Measurements from ENCODE around the gene DNASE1L1.

DNASE1L1 gene

DNA sequence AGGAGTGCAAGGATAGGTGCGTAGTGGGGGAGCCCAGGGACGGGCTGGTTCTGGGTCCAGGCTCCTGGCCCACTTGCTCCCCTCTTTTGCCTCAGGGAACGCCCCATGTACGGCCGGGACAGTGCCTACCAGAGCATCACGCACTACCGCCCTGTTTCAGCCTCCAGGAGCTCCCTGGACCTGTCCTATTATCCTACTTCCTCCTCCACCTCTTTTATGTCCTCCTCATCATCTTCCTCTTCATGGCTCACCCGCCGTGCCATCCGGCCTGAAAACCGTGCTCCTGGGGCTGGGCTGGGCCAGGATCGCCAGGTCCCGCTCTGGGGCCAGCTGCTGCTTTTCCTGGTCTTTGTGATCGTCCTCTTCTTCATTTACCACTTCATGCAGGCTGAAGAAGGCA is 28.3 kb downstream of the DNASE1L1 start:
- no peak for DNase-seq

DNA sequence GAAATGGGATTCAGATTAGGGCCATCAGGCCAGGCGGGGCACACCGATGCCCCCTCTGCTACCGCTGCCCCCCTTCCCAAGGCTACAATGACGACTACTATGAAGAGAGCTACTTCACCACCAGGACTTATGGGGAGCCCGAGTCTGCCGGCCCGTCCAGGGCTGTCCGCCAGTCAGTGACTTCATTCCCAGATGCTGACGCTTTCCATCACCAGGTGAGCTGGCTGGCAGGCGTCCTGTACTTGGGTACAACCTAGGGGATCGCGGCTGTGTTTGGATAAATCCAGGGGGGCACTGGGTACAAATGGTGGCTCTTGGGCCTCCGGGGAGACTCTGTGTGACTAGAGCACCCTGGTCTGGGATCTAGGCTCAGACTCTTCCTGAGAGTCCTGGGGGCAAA is 28.9 kb downstream of the DNASE1L1 start:
- no peak for DNase-seq

DNA sequence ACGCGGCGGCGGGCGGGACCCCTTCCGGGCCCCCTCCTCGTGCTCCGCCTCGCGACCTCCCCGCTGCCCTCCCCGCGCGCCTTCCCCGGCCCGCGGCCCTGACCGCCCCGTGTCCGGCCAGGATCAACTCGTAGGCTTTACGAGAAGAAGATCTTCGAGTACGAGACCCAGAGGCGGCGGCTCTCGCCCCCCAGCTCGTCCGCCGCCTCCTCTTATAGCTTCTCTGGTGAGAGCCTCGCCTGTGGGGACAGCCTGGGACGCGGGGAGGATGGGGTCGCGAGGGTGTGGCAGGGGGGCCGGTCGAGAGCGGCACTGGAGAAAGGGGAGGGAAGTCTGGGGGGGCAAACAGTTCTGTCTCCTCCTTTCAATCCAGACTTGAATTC is 29.5 kb downstream of the DNASE1L1 start:
- DNase-seq = no peak

DNA sequence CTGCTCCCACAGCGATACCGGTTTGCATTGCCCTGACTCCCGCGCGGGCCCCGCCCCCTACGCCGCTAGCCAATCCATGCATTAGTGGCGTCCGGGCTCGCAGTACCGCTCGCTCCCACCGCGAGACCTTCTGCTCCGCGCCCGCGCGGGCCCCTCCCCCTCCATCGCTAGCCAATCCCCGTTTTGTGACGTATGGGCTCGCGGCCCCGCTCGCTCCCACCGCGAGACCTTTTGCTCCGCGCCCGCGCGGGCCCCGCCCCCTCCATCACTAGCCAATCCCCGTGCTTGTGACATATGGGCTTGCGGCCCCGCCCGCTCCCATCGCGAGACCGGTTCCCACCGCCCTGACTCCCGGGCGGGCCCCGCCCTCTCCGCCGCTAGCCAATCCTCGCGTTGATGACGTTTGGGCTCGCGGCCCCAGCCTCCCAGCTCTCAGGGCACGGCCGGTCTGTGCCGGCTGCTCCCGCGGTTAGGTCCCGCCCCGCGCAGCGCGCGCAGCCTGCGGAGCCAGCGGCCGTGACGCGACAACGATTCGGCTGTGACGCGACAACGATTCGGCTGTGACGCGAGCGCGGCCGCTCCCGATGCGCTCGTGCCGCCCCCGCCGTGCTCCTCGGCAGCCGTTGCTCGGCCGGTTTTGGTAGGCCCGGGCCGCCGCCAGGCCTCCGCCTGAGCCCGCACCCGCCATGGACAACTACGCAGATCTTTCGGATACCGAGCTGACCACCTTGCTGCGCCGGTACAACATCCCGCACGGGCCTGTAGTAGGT is 30.1 kb downstream of the DNASE1L1 start, which contains the start of gene EMD:
TSS of gene EMD (plus strand) at position 497 of the 770 bp plus-strand sequence. CDS start at position 687, 190 bp downstream.
- DNase-seq = peak; percentile 92 to 95

DNA sequence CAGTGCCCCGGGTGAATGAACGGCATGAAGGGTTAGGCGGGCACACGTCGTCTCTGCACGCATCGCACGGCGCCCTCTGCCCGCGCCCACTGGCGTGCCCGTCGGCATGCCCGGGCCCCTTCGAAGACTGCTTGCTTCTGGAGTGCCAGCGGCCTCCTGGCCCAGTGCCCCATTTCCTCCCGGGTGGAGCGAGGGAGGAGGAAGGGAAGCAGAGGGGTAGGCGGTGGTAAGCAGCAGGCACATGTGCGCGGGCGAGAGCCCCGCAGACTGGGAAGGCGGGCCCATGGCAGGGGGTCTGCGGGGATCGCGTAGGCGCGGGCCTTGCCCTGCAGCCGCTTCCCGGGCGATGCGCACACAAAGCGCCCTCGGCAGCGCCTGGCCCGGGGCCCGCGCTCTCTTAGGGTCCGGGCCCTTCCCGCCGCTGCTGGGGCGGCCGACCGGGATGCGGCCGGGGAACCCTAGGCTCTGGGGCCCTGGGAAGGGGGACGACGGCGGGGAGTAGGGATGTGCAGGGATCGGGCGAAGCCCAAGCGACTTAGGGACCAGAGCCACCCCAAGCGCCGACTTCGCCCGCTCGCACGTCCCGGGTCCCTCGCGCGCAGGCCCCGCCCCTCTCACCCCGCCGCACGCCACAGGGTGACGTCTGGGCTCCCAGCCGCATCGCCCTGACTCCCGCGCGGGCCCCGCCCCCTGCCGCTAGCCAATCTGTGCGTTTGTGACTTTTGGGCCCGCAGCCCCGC is 30.8 kb downstream of the DNASE1L1 start:
- peak in 1 of 2 donors; percentile 32 for DNase-seq

DNA sequence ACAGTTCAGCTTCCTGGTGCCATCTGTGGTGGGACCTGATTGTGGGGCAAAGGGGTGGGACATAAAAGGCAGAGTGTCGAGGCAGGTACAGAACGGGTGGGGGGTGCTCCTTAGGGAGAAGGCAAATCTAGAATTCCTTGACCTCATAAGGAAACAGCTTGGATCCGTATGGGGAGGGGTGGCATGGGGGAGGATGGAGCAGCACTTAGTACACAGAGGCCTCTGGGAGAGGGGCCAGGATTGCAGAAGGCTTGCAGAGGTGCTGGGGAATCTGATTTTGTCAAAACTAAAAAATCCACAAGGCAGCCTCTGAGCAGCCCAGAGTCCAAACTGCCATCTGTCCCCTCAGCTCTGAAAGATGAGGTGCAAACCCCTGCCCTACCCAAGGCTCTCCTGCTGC is 32.3 kb downstream of the DNASE1L1 start:
- DNase-seq = no peak

DNA sequence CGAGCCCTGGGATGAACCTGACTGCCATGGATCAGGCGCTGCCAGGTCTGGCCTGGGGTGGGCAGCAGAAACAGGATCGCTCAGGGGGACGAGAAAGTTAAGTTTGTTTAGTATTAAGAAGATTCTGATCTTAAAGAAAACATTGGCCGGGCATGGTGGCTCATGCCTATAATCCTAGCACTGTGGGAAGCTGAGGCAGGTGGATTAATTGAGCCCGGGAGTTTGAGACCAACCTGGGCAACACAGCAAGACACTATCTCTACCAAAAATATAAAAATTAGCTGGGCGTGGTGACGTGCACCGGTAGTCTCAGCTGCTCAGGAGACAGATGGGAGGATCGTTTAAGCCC is 33.9 kb downstream of the DNASE1L1 start:
- no peak for DNase-seq

DNA sequence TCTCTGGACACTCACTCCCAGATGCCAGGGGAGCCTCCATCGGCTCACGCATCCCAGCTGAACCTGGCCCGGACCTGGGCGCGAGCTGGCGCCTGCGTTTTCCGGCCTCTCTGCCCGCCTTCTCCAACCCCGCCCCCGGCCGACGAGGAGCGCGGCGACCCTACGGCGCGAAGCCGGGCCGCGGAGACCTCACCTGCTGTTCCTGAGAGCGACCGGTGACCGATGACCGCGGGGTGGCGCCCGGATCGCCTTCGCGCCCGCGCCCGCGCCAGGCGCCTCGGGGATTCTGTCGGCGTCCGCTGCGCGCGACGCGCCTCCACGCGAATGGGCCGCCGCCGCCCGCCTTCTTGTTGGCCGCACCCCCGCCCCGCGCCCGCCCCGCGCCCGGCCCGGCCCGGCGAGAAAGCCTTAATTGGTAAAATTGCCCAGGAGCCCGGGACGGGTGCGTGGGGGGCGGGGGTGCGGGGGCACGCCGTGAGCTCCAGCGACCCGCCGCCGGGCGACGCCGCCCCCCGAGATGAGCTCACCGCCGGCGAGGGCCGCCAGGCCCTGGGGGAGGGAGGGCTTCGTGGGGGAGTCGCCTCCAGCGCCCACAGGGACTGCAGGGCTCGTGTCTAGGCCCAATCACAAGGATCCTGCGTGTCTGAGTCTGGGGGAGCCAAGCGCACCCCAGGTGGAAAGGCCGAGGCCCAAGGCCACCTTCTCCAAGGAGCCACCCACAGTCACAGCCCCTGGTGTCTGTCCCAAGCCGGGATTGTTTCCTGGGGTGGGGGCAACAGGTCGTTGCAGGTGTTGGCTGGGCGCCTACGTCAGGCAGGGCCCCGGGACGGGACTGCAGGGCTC is 34.5 kb downstream of the DNASE1L1 start, which contains the start of gene FLNA:
TSS of gene FLNA (minus strand) at position 322 of the 843 bp plus-strand sequence. CDS start 3,389 bp downstream, outside the sequence.
- DNase-seq = peak in 1 of 2 donors; percentile 34

DNA sequence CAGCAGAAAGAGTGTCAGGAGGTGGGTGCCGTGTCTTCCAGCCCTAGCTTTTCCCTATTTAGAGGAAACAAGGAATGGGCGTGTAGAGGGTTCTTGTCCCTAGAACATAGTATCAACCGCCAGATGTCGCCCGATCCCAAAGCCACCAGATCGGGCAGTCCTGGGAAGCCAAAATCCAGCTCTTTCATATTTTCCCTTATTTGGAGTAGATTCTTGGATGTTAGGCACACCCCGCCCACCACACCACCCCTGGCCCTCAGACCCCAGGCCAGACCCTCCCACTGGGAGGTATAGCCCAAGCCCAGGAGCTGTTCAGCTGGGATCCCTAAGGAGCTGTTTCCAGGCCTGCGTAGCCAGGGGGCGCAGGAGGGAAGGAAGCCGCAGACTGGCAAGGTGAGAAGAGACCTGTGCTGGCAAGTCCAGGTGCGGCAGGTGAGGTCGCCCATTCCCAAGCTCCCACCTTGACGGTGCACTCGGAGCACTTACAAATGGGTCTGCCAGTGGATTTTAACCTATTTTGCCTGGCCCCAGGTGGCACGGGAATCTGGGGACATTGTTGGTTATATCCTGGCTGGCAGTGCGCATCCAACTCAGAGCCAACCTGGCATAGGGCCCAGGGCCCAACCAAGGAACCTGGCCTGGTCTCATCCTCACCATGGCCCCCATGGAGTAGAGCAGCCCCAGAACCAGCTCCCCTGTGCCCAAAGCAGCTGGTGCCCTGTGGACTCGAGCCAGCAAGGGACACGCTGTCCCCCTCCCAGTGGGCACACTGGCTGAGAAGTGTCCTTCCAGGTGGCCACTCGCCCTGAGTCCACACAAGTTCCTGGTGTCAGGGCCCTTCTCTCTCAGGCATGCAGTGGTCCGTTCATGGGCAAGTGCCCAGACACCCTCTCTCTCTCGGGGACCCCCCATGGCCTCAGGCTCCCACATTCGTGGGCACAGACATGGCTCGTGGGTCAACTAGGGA is 35.4 kb downstream of the DNASE1L1 start:
- no peak for DNase-seq

DNA sequence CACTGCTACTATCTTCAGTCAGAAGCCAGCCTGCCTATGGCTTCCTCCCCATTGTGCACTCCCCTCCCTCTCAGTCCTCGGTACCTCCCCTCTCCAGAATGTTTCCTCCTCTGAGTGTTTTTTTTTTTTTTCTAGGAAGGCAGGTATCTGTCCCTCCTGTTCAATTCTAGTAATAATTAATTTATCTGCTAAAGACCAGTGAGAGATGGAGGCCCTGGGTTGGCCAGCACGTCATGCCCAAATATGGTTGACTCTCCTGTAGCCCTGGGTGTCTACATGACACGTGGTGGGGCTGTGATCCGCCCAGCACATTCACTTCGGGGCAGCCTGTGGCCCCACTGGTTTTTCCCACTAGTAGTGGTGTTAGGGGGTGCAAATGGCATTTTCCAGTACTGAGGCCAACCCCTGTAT is 36.4 kb downstream of the DNASE1L1 start:
- DNase-seq = no peak

DNA sequence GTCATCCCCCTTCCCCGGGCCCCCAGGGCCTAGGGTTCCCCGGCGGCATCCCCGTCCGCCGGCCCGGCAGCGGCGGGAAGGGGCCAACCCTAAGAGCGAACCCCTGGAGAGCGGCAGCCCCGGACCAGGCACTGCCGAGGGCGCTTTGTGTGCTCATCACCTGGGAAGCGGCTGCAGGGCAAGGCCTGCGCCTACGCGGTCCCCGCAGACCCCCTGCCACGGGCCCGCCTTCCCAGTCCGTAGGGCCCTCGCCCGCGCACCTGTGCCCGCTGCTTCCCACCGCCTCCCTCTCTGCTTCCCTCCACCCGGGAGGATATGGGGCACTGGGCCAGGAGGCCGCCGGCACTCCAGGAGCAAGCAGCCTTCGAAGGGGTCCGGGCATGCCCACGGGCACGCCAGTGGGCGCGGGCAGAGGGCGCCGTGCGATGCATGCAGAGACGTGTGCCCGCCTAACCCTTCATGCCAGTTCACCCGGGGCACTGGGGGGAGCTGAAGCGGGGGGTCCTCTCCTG is 37.2 kb downstream of the DNASE1L1 start:
- DNase-seq = no peak

DNA sequence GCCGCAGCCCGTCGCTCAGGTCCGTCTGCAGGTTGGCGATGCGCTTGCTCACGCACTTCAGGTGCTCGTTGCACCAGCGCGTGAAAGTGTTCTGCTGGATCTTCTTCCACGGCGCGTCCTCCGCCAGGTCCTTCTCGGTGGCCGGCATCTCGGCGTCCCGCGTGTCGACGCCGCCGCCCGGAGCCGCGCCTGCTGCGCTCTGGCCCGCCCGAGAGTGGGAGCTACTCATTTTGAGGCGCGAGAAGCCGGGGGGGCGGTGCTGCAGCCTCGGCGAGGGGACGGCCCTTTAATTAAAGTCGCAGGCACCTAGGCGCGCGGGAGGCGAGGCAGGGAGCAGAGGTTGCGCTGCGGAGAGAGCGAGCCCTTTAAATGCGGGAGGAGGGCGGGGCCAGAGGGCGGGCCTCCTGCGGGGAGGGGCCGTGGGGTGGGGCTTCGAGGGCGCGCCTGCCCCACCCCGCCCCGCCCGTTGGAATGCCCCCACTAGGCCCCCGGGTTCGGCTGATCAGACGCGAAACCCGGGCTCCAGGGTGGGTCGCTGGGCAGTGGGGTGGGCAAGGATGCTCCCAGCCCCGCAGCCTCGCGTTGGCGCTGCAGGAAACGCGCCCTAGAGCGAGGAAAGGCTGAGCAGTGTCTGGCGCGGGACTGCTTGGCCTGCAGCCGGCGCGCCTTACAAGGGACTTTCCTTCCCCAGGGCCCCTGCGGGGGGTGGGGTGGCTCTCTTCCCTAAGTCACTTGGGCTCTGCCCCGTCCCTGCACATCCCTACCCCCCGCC is 37.9 kb downstream of the DNASE1L1 start:
- peak; percentile 88 to 94 for DNase-seq

DNA sequence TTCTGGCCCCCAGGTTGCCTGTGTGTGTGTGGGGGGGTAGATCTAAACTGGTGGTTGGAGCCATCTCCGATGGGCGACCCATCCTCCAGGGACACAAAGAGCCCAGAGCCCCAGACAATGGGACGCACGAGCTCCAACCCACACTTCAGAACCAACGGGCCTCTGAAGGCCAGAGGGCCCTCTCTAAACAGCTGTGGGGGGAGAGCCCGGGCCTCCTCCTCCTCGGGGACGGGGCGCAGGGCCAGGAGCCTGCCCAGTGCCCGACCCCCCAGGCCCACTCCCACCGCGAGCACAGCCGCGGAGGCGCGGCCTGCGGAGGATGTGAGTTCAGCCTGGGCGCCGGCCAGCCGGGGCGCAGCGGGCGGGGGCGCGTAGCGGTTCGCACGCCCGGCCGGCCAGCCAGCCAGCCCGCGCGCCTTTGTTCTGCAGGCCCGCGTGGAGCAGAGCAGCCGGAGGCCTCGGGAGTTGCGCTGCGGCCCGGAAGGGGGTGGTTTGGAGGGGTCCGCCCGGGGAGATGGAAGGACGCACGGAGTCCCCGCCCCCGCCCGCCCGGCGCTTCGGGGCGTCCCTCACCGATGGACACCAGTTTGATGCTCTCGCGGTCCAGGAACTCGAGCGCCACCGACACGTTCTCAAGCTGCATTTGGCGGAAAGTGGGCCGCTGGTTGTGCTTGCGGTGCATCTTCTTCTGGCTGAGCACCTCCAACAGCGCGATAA is 38.6 kb downstream of the DNASE1L1 start:
- DNase-seq = no peak

DNA sequence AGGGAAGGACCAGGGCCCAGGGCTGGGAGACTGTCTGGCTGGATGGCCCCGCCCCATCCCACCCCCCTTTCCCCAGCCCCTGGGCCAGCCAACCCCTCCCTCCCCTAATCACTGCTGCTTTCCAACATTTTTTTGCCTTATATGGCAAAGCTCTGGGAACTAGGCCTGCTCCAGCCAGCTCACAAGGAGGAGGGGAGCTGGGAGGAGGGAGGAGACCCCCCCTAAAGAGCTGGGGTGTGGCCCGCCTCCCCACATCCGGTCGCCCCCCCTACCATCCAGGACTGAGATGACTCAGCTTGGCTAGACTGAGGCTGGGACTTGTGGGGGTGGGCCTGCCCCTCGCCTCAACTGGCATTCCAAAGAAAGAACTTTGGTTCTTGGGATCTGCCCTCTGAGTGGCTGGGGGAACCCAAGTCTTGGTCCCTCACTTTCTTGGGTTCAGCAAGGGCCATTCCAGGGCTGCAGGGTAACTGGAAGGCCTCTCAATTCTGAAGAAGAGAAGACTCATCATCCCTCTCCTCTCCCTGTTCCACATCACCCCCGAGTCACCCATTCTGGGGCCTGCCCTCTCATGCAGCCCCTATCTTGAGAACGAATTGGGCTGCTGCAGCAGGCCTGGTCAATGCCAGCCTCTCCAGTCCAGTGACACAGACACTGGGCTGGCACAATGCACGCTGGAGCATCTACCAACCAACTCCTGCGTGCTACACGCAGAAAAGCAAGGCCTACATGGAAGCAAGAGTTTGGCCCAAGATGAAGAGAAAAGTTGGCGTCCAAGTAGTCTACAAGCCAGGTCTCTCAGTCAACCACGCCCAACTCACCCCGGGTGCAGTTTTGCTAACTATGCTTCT is 39.4 kb downstream of the DNASE1L1 start:
- peak; percentile 67 to 70 for DNase-seq

DNA sequence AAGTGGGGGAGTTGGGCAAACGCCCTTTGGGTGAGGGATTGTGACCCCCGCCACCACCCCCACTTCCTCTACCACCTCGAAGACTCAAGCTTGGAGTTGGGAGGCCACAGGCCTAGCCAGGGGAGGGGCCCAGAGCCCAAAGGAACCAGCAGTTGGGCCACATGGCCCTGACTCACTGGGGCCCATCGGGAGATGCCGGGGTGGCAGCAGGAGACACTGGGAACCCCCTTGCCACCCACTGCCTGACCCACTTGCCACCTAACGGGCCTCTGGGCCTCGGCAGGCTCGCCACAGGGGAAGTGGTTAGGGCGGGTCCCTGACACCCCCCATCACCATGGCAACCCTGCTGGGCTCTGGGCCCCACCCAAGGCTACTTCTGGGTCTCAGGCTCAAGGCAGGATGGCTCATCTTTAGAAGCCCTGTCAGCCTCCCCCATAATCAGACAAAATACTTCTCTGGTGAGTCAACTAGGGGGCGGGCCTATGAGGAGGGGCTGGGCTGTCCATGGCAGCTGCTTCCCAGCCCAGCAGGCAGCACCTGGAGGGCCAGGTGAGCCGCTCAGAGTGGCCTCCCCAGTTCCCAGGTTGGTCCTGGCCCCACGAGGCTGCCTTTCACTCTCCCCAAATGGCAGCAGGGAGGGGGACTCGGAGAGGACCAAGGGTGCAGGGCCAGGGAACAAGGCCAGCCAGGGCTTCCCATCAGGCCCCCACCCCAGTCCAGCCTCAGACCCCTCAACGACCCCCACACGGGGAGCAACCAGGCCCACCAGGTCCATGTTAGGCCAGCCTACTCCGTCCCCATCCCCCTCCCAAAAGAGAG is 40.2 kb downstream of the DNASE1L1 start:
- DNase-seq = peak; percentile 88 to 93

DNA sequence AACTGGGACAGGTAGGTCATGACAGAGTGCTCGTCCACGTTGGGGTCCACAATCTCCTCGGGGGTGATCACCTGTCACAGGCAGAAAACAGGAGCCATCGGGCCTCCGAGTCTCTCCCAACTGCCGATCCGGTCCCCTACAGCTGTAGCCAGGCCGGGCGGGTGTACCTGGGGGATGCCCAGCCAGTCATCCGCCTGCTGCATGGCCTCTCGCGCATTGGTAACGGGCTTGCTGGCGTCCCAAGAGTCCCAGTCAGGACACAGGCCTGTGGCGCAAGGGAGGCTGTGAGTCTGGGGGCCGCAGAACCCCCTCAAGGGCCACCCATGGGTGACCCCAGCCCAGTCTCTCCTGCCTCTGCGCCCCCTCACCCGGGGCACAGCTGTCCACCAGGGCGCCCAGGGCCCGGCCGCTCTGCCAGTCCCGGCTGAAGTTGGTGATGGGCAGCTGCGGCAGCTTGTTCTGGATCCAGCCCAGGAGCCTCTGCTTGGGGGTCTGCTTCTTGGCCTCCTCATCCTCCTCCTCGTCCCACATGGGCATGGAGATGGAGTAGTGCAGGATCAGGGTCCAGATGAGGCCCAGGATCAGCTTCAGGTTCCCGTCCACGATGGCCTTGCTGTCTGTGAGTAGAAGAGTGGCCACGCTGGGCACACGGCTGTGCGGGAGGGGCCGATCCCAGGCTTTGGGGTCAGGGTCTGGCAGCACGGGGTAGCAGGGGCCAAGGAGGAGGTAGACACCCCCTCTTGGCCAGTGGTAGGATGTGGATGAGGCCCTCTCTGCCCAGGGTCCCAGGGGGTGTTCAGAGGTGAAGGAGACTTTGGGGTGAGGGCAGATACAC is 41.4 kb downstream of the DNASE1L1 start:
- DNase-seq = no peak

DNA sequence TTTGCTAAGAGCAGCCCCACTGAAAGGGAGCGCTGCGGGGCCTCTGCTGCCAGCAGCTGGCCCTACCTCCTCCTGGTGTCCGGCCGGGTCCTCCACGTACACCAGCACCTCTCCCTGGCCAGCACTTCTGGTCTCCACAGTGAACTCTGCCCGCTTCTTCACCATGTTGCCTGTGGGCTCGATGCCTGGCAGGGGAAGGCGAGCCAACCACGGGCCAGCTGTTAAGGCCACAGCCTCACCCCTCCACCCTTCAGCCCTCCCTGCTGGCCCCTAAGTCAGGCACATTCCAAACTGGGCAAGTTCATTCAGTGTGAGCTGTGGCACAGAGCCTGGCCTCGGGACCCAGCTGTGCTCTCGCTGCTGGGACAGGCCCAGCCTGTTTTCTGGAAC is 42.4 kb downstream of the DNASE1L1 start:
- DNase-seq = no peak
